IMR-90 (cell line): ENCODE results near the gene E2F3. TPM values are rescaled to one million over a fixed set of nuclear protein-coding genes. Genes with fewer than 3 reads are reported as not detected.

Source experiments
- ATAC-seq: fragments of 200-7000 bp; cut with Tn5 transposase; 2 replicates; pipeline ENCODE4 v1.9.1; 2020; ENCODE audit warnings: low read depth, mild to moderate bottlenecking, moderate library complexity
- BruUV-seq: library from RNA; stranded (reverse); fragments of 400-500 nt; replicated peaks from 2 replicates; lab custom pipeline; 2021; lab: Mats Ljungman, UMichigan
- CTCF ChIA-PET: fragments of 300-600 bp; formaldehyde crosslinking; extraction: SDS; loops from one replicate; lab custom pipeline; 2021; ENCODE audit warnings: antibody characterized with exemption; lab: Yijun Ruan, JAX
- POLR2A ChIA-PET: fragments of 300-600 bp; sonication (Branson Sonifier 250); formaldehyde crosslinking; loops from one replicate; lab custom pipeline; 2022; ENCODE audit warnings: antibody characterized with exemption; ENCODE audit not compliant: unreplicated experiment; lab: Charles Lee
- DNase-seq: peaks from one replicate; pipeline ENCODE4 v3.0.0; 2013
- H2AFZ ChIP-seq: replicated peaks from 2 replicates; pipeline ENCODE3; 2013; ENCODE audit warnings: low read length, mild to moderate bottlenecking; ENCODE audit not compliant: poor library complexity
- H2AK5ac ChIP-seq: 2 replicates; pipeline ENCODE4 v1.6.1; 2013; ENCODE audit warnings: low read depth, low read length, inconsistent platforms
- H2AK9ac ChIP-seq: replicated peaks from 2 replicates; pipeline ENCODE3; 2013; ENCODE audit warnings: mild to moderate bottlenecking, low read depth, low read length, moderate library complexity; ENCODE audit not compliant: poor library complexity
- H2BK120ac ChIP-seq: 2 replicates; pipeline ENCODE4 v1.6.1; 2013; ENCODE audit warnings: low read depth, low read length, inconsistent platforms
- H2BK15ac ChIP-seq: 3 replicates; pipeline ENCODE4 v1.6.1; 2013; ENCODE audit warnings: low read depth, low read length, inconsistent platforms
- H2BK20ac ChIP-seq: 2 replicates; pipeline ENCODE4 v1.6.1; 2013; ENCODE audit warnings: low read depth, mild to moderate bottlenecking, inconsistent platforms, low read length, moderate library complexity
- H2BK5ac ChIP-seq: 2 replicates; pipeline ENCODE4 v1.6.1; 2013; ENCODE audit warnings: mild to moderate bottlenecking, low read depth, low read length, inconsistent platforms; ENCODE audit not compliant: poor library complexity, severe bottlenecking
- H3K14ac ChIP-seq: replicated peaks from 2 replicates; pipeline ENCODE4 v1.6.1; 2013; ENCODE audit warnings: low read depth, low read length, inconsistent platforms
- H3K18ac ChIP-seq: 2 replicates; pipeline ENCODE4 v1.6.1; 2013; ENCODE audit warnings: low read depth, low read length, control low read depth
- H3K23ac ChIP-seq: 2 replicates; pipeline ENCODE4 v1.6.1; 2013; ENCODE audit warnings: low read depth, low read length, inconsistent platforms
- H3K27ac ChIP-seq: 2 replicates; pipeline ENCODE4 v1.5.1; 2013; ENCODE audit warnings: mild to moderate bottlenecking, control low read depth, low read length; ENCODE audit not compliant: insufficient read depth
- H3K27me3 ChIP-seq: 2 replicates; pipeline ENCODE4 v1.6.1; 2013; ENCODE audit warnings: low read length; ENCODE audit not compliant: control insufficient read depth, insufficient read depth
- H3K36me3 ChIP-seq: 2 replicates; pipeline ENCODE4 v1.6.1; 2013; ENCODE audit warnings: low read length, mixed read lengths; ENCODE audit not compliant: control insufficient read depth, insufficient read depth
- H3K4ac ChIP-seq: 2 replicates; pipeline ENCODE4 v1.6.1; 2013; ENCODE audit warnings: low read depth, low read length, inconsistent platforms
- H3K4me1 ChIP-seq: 2 replicates; pipeline ENCODE4 v1.6.1; 2013; ENCODE audit warnings: low read length, mixed read lengths; ENCODE audit not compliant: control insufficient read depth, insufficient read depth
- H3K4me2 ChIP-seq: 2 replicates; pipeline ENCODE4 v1.6.1; 2013; ENCODE audit warnings: low read depth, mild to moderate bottlenecking, control low read depth, low read length, moderate library complexity
- H3K4me3 ChIP-seq: 2 replicates; pipeline ENCODE4 v1.5.1; 2013; ENCODE audit warnings: low read depth, mild to moderate bottlenecking, control low read depth, low read length, moderate library complexity; ENCODE audit not compliant: insufficient read depth
- H3K56ac ChIP-seq: 2 replicates; pipeline ENCODE4 v1.6.1; 2013; ENCODE audit warnings: low read length, inconsistent platforms; ENCODE audit not compliant: insufficient read depth; ENCODE audit errors: extremely low read depth
- H3K79me1 ChIP-seq, 2 experiments: 2 replicates each; pipeline ENCODE4 v1.6.1; 2013; ENCODE audit warnings: low read length in 2 of 2, inconsistent platforms in 1 of 2, low read depth in 1 of 2
- H3K9ac ChIP-seq: 2 replicates; pipeline ENCODE4 v1.6.1; 2013; ENCODE audit warnings: low read depth, low read length, control low read depth
- H3K9me1 ChIP-seq: 2 replicates; pipeline ENCODE4 v1.6.1; 2013; ENCODE audit warnings: low read length, inconsistent platforms; ENCODE audit not compliant: insufficient read depth
- H3K9me3 ChIP-seq: 2 replicates; pipeline ENCODE4 v1.6.1; 2013; ENCODE audit warnings: low read length; ENCODE audit not compliant: control insufficient read depth, insufficient read depth
- H4K20me1 ChIP-seq: 2 replicates; pipeline ENCODE4 v1.6.1; 2013; ENCODE audit warnings: low read length, inconsistent platforms; ENCODE audit not compliant: insufficient read depth
- H4K5ac ChIP-seq: 2 replicates; pipeline ENCODE4 v1.6.1; 2013; ENCODE audit warnings: mild to moderate bottlenecking, low read depth, low read length, control low read depth
- H4K8ac ChIP-seq, 2 experiments: 2 replicates each; pipeline ENCODE4 v1.6.1; 2013; ENCODE audit warnings: low read depth in 2 of 2, low read length in 2 of 2, control low read depth in 1 of 2, inconsistent platforms in 1 of 2
- H4K91ac ChIP-seq: 2 replicates; pipeline ENCODE4 v1.6.1; 2013; ENCODE audit warnings: low read depth, low read length, inconsistent platforms; ENCODE audit not compliant: insufficient read depth
- BHLHE40 ChIP-seq: fragments of 150-350 bp; IDR thresholded peaks from 2 replicates; pipeline ENCODE4 v1.6.1; 2016; ENCODE audit warnings: mild to moderate bottlenecking, low read depth, low read length
- CEBPB ChIP-seq: IDR thresholded peaks from 2 replicates; pipeline ENCODE4 v1.6.1; 2012; ENCODE audit warnings: low read depth, low read length, improper control_type of control experiment
- MAFK ChIP-seq: IDR thresholded peaks from 2 replicates; pipeline ENCODE4 v1.6.1; 2012; ENCODE audit warnings: low read depth, low read length, improper control_type of control experiment
- NFE2L2 ChIP-seq: fragments of 150-350 bp; IDR thresholded peaks from 2 replicates; pipeline ENCODE4 v1.6.1; 2016; ENCODE audit warnings: low read depth, mild to moderate bottlenecking, low read length
- RCOR1 ChIP-seq: IDR thresholded peaks from 2 replicates; pipeline ENCODE4 v1.6.1; 2012; ENCODE audit warnings: mild to moderate bottlenecking, low read length, improper control_type of control experiment; ENCODE audit not compliant: insufficient replicate concordance
- SMC3 ChIP-seq: fragments of 150-350 bp; IDR thresholded peaks from 2 replicates; pipeline ENCODE4 v1.6.1; 2016; ENCODE audit warnings: low read depth, mild to moderate bottlenecking, antibody characterized with exemption, low read length, moderate library complexity
- USF2 ChIP-seq: fragments of 150-350 bp; IDR thresholded peaks from 2 replicates; pipeline ENCODE4 v1.6.1; 2017; ENCODE audit warnings: mild to moderate bottlenecking, antibody characterized with exemption, low read length, low read depth
- WGBS, 2 experiments: methylation state at CpG; one replicate each; pipeline versions ENCODE4 v1.1.5 to v1.1.7; 2013; ENCODE audit warnings: missing lambda C conversion rate in 2 of 2; ENCODE audit not compliant: insufficient read length in 1 of 2; ENCODE audit errors: extremely low coverage in 2 of 2; 5-methylcytosine and 5-hydroxymethylcytosine counted together
- dilution Hi-C: fragments of 300-500 bp; cut with HindIII; formaldehyde crosslinking; loops from one replicate; pipeline ENCODE4 v1.14.3; 2018; ENCODE audit warnings: low sequenced_read_pairs; ENCODE audit not compliant: unreplicated experiment
- in situ Hi-C: fragments of 300-500 bp; cut with MboI; formaldehyde crosslinking; loops from 3 replicates; pipeline ENCODE4 v1.14.3; 2019; ENCODE audit warnings: low sequenced_read_pairs, inconsistent platforms, mixed read lengths
- intact Hi-C: fragments of 100-400 bp; cut with micrococcal nuclease; formaldehyde crosslinking; loops from 2 replicates; pipeline ENCODE4 v1.10.0; 2022
- polyA plus RNA-seq, 3 experiments: library from polyadenylated mRNA; depleted of rRNA; stranded (reverse); fragments of >200 nt; gene quantifications; 2 replicates each; pipeline ENCODE4 v1.2.3, GENCODE V29; 2012; ENCODE audit warnings: low replicate concordance in 1 of 3
- total RNA-seq: library from RNA; depleted of rRNA; stranded (reverse); fragments of >200 nt; gene quantifications from 2 replicates; pipeline ENCODE4 v1.2.3, GENCODE V29; 2012
- TF ChIP-seq, protein P1 (sequence below): conservative IDR thresholded peaks from 2 replicates; pipeline ENCODE4 v1.5.1; 2012; ENCODE audit warnings: mild to moderate bottlenecking, low read depth, low read length, improper control_type of control experiment

Gene E2F3
- total and polyA plus RNA-seq, 2 of the 4 experiments (the other 2 are of a cell fraction) = 2.3 to 8.2 TPM

DNA sequence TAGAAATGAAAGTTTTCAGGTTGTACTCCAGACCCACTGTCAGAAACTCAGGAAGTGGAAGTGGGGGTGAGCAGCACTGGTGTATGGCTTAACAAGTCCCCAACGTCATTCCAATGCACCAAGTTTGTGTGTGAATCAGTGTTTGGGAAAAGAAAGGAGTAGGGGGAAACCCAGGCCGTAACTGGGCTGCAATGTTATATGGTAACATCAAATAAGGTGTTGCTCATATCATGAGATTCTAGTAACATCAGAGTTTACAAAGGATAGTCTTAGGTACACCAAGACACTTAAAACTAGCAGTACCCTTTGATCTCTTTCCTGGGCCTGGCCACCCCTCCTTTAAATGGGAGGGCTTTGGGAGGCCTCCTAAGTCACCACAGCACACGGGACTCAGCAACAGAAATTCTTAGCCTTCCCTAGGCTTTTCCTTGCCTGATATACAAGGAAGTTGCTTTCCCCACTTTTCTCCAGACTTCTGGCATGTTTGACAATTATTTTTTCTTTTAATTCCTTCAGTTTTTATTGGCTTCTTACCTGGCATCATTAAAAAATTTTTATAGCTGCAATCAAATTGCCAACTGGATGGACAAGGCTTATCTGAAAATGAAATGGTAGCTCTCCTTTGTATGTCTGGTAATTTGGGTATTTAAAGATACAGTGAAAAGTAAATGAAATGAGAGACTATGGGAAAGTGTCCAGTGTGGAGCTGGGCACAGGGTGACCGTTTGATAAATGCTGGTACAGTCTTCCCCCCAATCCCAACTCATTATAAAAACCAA lies 15.1 kb downstream of the E2F3 start (continued):
- no peak for TF ChIP-seq NFE2L2

GRCh38 chr6:20417819-20418218 lies 16.1 kb downstream of the E2F3 start:
- peaks cover 37 to 81% of the 10 kb centered on the region in 2 experiments for H3K79me1 ChIP-seq
- no peak overlapping the region for H2AFZ ChIP-seq
- no peaks in the 10 kb centered on the region for H3K27me3 ChIP-seq
- peaks cover 18% of the 10 kb centered on the region for H3K9me1 ChIP-seq
- ChIA-PET CTCF (interaction anchor here (0.7 to 2.3 kb wide), 2 partner anchors 10 to 13 kb away, joined by 3 to 8 read pairs; no protein-coding TSS in a partner anchor), POLR2A (no interaction called here)
- no peak overlapping the region for H3K18ac ChIP-seq
- peaks cover 8% of the 10 kb centered on the region; the same call in 1 of the 2 replicates for H3K36me3 ChIP-seq
- no peak overlapping the region for H3K4me2 ChIP-seq
- H3K23ac ChIP-seq = no peak overlapping the region
- 0 out of 4 replicates have a peak overlapping the region, but pooled peaks of 1 of the 2 experiments have one; percentile 17 for H4K8ac ChIP-seq
- no peak overlapping the region for H2BK20ac ChIP-seq
- H4K91ac ChIP-seq = no peak overlapping the region
- DNase-seq = no peak
- no peak overlapping the region for H2BK120ac ChIP-seq
- no peak overlapping the region for H2AK5ac ChIP-seq
- no TSS peak for BruUV-seq
- no peak for TF ChIP-seq RCOR1
- TF ChIP-seq USF2 = no peak
- TF ChIP-seq BHLHE40 = no peak
- TF ChIP-seq SMC3 = no peak
- TF ChIP-seq CEBPB = no peak
- TF ChIP-seq, protein P1, sequence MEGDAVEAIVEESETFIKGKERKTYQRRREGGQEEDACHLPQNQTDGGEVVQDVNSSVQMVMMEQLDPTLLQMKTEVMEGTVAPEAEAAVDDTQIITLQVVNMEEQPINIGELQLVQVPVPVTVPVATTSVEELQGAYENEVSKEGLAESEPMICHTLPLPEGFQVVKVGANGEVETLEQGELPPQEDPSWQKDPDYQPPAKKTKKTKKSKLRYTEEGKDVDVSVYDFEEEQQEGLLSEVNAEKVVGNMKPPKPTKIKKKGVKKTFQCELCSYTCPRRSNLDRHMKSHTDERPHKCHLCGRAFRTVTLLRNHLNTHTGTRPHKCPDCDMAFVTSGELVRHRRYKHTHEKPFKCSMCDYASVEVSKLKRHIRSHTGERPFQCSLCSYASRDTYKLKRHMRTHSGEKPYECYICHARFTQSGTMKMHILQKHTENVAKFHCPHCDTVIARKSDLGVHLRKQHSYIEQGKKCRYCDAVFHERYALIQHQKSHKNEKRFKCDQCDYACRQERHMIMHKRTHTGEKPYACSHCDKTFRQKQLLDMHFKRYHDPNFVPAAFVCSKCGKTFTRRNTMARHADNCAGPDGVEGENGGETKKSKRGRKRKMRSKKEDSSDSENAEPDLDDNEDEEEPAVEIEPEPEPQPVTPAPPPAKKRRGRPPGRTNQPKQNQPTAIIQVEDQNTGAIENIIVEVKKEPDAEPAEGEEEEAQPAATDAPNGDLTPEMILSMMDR = no peak
- no peak for TF ChIP-seq MAFK
- H2AK9ac ChIP-seq = no peak overlapping the region
- no peak overlapping the region for H3K9ac ChIP-seq
- in situ Hi-C loops (no loop called here), intact Hi-C loops (no loop called here), dilution Hi-C loops (no loop called here)
- no CpG with 5 or more reads among the region's 6 CpGs for WGBS, 2 experiments
- no peaks in the 10 kb centered on the region for H3K9me3 ChIP-seq
- H3K4me1 ChIP-seq = peaks cover 3% of the 10 kb centered on the region
- no peak overlapping the region for H3K56ac ChIP-seq
- H3K4me3 ChIP-seq = no peak overlapping the region
- no peak overlapping the region for H2BK5ac ChIP-seq
- H3K4ac ChIP-seq = no peak overlapping the region
- H4K5ac ChIP-seq = no peak overlapping the region
- H3K14ac ChIP-seq = 0 out of 2 replicates have a peak overlapping the region, but pooled peaks have one; percentile 4
- no peak overlapping the region for H2BK15ac ChIP-seq
- peaks cover 95% of the 10 kb centered on the region for H4K20me1 ChIP-seq
- ATAC-seq = no peak
- no peak overlapping the region for H3K27ac ChIP-seq
